NCI-H748 treated with DMSO at 0.1 percent for 48 hours (cell line): ENCODE measurements around the gene RRAS.
"Not testable (repeated sequence)": the region's sequence is repeated elsewhere in the genome, so short reads cannot be mapped to it uniquely, and the experiment has no call there.

Source experiments
- DNase-seq: peaks from one replicate; lab custom pipeline; 2025; lab: John Stamatoyannopoulos, UW

Gene RRAS

DNA sequence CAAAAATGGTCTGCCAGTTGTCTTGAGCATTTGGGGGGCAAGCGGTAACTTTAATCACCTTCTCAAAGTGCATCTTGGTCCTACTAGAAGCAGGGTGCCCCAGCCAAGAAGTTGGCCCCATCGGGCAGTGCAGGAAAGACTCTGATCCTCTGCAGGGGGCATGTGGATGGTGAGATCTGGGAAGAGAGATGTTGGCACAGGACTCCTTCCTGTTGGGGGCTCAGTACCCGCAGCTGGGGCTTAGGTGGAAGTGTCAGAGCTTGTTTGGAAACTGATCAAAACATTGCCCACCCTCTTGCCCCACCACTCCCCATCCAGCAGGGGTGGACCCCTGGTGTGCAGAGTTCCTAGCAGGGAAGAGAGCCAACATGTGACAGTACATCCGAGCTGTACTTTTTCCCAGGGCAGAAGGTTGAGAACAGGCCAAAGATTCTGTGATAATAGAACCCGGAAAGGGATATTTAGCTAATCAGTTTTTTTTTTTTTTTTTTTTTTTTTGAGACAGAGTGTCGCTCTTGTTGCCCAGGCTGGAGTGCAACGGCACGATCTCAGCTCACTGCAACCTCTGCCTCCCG is 8.8 kb downstream of the RRAS start:
- DNase-seq, result no peak

DNA sequence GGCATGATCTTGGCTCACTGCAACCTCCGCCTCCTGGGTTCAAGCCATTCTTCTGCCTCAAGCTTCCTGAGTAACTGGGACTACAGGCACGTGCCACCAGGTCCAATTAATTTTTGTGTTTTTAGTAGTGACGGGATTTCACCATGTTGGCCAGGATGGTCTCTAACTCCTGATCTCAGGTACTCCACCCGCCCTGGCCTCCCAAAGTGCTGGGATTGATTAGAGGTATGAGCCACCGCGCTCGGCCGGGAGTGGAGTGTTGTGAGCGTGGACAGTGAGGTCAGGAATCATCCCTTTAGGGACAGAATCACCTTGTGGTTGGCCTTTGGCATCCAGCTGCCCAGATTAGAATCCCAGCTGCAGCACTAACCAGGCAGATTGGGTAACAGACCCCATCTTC is 10.3 kb downstream of the RRAS start:
- DNase-seq, result no peak

DNA sequence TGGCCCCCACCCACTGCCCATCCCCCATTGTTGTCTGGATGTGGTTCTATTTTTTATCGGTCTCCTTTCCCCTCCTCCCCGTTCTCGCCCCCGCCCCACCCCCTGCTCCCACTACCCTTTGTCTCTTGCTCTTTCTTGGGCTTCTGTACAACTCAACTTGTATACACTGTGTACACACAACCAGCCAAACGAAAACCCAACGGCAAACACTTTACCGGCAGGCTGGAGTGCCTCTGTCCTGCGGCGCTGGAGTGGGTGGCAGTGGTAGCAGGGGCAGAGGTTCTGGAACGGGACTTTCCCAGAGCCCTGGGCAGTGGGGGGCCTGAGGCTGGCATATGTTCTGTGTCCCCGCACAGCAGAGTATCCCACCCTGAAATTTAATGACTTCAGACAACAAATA is 13.7 kb downstream of the RRAS start:
- DNase-seq, result no peak

DNA sequence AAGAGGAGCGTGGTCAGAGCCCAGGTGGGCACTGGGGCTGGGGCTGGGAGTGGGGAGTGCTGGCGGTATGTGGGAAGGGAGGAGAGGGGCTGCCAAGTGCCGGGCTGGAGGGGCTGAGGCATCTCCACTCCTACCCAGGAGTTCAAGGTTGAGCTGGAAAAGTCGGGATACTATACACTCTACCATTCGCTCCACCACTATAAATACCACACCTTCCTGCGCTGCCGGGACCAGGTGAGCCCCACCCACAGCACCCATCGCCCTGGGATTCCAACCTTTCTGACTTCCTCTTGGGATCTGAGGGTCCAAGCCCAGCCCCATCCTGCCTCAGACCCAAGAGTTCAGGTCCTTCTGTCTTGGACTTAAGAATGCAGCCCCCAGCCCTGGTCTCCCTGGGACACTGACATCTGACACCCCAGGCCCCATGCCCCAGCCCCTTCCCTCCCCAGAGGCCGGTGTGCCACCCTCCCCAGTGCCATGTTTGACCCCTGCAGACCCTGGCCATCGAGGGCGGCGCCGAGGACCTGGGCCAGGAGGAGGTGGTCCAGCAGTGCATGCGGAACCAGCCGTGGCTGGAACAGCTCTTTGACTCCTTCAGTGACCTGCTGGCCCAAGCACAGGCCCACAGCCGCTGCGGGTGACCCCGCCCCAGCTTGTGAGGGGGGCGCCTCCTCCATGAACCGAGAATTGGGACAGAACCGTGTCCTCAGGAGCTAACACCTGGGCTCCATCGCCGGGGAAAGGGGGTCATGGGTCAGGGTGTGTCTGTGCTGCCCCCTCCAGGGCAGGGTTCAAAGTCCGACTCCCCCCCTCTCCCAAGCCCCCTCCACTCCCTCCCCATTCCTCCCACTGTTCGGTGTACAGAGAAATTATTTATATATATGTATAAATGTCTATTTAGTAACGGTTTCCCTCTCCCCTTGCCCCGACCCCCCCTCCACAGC is 14.7 kb downstream of the RRAS start:
- no peak for DNase-seq

DNA sequence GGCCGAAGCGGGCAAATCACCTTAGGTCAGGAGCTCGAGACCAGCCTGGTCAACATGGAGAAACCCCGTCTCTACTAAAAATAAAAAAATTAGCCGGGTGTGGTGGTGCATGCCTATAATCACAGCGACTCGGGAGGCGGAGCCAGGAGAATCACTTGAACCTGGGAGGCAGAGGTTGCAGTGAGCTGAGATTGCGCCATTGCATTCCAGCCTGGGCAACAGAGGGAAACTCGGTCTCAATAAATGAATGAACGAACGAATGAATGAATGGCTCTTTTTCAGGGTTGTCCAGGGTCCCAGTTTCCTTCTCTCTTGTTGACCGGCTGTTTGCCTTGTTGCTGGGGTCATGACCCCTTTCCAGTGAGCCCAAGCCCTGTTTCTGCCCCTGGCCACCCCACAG is 22.1 kb downstream of the RRAS start:
- DNase-seq, result not testable (repeated sequence)

DNA sequence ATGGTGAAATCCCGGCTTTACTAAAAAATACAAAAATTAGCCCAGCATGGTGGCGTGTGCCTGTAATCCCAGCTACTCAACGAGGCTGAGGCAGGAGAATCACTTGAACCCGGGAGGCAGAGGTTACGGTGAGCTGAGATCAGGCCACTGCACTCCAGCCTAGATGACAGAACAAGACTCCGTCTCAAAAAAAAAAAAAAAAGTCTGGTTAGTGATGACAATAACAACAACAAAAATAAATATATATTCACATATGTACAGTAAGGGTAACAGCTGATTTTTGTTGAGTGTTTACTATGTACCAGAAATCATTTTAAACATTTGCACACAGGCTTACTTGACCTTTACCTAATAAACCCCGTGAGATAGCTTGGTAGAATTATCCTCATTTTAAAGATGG is 23.0 kb downstream of the RRAS start:
- DNase-seq, result no peak

DNA sequence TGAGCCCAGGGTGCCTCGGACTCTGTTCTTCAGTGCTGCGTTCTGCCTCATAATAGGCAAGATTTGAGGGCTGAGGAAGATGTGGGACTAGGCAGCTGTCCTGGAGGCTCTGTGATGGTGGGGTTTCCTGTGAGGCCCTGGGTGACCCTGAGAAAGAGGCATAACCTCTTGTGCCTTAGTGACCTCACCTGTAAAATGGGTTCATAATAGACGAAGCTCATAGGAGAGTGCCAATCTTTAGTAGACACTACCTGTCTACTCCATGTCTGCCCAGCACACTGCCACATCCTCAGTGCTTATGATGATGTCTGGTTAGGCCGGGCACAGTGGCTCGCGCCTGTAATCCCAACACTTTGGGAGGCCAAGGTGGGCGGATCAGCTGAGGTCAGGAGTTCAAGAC is 23.4 kb downstream of the RRAS start:
- DNase-seq, result no peak

DNA sequence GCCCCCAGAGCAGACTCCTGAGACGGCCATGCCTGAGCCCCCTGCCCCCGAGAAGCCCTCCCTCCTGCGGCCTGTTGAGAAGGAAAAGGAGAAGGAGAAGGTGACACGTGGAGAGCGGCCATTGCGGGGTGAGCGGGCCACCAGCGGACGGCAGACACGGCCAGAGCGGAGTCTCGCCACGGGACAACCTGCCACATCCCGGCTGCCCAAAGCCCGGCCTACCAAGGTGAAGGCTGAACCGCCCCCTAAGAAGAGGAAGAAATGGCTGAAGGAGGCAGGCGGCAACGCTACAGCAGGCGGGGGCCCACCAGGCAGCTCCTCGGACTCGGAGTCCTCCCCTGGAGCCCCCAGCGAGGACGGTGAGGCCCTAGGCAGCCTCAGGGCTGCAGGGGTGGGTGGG is 24.1 kb downstream of the RRAS start:
- DNase-seq, result no peak

DNA sequence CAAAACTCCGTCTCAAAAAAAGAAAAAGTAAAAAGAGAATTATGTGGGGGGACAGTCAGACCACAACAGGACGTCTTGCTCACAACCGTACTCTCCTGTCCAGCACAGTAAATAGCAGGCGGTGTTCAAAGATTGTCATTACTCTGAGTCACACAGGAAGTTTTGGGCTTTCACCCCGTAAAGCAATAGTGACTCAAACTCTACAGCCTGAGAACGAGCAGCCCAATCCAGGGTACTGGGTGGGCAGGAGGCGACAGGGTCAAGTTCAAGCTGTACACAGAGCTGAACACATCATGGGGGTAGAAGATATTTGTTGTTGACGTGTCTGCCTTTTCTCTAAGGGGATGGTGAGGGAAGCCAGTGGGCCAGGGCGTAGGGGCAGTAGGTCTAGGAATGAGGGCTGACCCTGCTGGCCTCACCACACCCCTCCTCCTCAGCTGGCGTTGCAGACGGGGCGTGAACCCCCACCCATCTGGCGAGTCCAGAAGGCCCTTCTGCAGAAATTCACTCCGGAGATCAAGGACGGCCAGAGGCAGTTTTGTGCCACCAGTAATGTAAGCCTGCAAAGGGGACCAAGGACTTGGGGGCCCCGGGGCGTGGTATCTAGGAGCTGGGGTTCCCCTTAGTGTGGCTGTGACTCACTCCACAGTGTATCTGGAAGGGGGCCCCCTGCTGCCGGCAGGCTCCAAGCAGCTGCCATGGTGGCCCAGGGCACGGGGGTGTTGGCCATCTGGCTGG is 25.7 kb downstream of the RRAS start:
- no peak for DNase-seq

DNA sequence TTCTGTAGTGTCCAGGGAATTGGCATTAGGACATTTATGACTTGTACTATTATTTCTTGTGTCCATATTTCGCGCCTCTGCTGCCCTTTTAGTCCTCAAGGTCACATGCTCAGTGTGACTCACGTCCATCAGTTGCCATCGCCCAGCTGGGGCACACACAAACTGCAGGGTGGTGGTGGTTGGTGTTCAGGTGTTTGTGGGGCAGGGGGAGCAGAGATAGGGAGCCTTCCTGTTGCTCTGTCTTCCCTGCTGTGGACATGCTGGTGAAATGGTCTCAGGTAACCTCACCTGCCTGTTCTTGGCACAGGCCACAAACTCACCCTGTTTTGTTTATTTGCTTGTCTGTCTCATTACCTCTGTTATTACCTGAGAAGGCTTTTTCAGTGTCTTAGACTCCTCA is 26.6 kb downstream of the RRAS start:
- DNase-seq, result no peak

DNA sequence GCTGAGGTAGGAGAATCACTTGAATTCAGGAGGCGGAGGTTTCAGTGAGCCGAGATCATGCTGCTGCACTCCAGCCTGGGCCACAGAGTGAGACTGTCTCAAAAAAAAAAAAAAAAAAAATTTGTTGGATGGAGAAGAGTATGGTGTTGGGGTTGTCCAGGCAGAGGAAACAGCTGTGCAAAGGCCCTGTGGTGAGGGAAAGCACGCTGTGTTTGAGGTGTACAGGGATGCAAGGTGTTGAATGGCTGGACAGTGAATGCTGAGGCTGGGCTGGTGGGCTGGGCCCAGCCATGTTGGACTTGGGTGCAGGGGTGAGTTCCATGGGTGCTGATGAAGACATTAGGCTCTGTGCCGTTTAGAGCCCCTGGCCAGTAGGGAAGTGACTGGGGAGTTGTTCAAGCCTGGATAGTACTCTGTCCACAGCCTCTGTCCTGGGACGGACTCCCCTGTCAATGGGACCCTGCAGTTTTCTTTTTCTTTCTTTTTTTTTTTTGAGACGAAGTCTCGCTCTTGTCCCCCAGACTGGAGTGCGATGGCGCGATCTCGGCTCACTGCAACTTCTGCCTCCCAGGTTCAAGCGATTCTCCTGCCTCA is 30.3 kb downstream of the RRAS start:
- no peak for DNase-seq

DNA sequence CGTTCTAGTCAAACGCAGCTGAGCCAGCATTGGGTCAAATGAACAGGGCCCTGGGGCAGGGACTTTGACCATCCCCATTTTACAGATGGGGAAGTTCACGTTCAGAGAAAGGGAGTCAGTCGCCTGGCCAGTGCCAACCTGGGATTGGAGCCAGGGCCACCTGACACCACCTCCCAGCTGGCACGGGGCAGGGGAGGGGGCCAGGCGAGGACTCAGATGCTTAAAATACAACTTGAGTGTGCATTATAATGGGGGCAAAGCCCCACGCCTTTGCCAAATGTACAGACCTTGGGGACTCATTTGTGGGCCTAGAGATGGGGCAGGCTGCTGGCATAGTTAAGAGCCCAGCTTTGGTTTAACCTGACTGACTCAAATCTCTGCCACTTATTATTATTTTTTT is 34.3 kb downstream of the RRAS start:
- no peak for DNase-seq

DNA sequence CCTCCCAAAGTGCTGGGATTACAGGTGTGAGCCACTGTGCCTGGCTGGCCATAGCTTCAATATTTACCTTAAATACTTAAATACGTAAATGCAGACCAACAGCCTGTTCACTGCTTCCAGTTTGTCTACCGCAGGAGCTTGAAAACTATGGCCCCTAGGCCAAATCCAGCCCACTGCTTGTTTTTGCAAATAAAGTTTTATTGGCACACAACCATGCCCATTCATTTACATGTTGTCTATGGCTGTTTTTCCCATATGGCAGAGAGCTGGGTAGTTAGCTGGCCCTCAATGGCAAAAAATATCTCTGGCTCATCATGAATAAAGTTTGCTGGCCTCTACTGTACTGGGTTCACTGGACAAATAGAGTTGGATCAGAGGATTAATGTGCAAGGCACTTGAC is 37.1 kb downstream of the RRAS start:
- no peak for DNase-seq

DNA sequence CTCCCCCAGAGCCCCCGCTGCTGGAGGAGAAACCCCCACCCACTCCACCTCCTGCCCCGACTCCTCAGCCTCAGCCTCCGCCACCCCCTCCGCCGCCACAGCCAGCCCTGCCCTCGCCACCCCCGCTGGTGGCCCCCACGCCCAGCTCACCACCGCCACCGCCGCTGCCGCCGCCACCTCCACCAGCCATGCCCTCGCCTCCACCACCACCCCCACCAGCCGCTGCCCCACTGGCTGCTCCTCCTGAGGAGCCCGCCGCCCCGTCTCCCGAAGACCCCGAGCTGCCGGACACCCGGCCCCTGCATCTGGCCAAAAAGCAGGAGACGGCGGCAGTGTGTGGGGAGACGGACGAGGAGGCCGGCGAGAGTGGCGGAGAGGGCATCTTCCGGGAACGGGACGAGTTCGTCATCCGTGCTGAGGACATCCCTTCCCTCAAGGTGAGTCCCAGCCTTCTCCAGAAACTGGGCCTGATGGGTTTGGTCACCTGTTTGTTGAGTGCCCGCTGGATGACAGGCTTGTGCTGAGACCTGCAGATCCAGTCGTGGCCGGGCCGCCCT is 38.4 kb downstream of the RRAS start:
- DNase-seq, result no peak

DNA sequence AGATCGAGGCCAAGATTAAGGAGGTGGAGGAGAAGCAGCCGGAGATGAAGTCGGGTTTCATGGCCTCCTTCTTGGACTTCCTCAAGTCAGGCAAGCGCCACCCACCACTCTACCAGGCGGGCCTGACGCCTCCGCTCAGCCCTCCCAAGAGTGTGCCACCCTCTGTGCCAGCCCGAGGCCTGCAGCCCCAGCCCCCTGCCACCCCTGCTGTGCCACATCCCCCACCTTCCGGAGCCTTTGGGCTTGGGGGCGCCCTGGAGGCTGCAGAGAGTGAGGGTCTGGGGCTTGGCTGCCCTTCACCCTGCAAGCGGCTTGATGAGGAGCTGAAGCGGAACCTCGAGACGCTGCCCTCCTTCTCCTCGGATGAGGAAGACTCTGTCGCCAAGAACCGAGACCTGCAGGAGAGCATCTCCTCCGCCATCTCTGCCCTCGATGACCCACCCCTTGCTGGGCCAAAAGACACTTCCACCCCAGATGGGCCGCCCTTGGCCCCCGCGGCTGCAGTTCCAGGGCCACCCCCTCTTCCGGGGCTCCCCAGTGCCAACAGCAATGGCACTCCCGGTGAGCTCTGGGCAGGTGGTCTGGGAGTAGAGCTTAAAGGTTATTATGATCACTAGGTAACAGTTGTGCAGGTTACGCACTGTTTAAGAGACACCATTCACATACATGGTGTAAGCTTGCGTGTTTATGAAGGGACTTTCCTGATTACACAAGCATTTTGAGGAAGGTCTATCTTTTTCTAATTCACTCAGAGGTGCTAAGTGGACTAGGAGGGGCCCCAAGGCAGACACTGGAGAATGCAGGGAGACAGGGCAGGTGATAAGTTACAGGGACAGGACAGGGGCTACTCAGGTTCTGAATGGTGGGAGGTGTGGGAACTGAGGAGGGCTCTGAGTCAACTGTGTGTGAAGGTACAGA is 40.3 kb downstream of the RRAS start:
- DNase-seq, result no peak

DNA sequence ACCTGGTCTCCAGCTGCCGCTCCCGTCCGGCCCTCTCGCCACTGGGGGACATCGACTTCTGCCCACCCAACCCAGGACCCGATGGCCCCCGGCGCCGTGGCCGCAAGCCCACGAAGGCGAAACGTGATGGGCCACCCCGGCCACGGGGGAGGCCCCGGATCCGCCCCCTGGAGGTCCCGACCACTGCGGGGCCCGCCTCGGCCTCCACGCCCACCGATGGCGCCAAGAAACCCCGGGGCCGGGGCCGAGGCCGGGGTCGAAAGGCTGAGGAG is 42.3 kb downstream of the RRAS start:
- DNase-seq, result no peak

DNA sequence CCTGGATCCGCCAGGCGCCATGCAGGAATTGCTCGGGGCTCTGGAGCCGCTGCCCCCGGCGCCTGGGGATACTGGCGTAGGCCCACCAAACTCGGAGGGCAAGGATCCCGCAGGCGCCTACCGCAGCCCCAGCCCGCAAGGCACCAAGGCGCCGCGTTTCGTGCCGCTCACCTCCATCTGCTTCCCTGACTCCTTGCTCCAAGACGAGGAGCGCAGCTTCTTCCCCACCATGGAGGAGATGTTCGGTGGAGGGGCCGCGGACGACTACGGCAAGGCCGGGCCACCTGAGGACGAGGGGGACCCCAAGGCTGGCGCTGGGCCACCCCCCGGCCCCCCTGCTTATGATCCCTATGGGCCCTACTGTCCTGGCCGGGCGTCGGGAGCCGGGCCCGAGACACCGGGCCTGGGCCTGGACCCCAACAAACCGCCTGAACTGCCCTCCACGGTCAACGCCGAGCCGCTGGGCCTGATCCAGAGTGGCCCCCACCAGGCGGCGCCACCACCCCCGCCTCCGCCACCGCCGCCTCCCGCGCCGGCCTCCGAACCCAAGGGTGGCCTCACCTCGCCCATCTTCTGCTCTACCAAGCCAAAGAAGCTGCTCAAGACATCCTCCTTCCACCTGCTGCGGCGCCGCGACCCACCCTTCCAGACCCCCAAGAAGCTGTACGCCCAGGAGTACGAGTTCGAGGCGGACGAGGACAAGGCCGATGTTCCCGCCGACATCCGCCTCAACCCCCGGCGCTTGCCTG is 42.8 kb downstream of the RRAS start:
- no peak for DNase-seq

DNA sequence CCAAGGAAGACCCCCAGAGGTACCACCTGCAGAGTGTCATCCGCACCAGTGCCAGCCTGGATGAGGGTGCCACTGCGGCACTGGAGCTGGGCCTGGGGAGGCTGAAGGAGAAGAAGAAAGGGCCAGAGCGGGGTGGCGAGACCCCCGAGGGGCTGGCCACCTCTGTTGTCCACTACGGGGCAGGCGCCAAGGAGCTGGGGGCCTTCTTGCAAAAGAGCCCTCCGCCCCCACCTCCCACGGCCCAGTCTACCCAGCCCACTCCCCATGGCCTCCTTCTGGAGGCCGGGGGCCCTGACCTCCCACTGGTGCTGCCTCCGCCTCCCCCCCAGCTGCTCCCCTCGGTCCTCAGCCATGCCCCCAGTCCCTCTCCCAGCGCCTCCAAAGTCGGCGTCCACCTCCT is 43.5 kb downstream of the RRAS start:
- no peak for DNase-seq

DNA sequence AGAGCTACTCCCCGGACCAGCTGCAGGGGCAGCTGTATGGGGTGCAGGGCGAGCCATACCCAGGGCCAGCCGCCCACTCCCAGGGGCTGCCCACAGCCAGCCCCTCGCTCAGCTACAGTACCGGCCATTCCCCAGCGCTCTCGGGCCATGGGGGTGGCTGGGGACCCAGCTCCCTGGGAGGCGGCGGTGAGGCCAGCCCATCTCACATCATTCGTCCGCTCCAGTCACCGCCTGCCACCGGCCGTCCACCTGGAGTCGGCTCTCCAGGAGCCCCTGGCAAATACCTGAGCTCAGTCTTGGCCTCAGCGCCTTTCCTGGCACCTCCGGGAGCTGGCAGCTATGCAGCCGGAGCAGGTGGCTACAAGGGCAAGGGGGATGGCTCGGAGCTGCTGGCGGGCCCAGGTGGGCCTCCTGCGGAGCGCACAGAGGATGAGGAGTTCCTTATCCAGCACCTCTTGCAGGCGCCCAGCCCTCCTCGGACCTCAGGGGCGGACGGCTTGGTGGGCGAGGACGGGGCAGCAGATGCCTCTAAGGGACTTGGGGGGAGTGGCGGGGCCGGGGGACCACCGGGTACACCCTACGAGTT is 44.0 kb downstream of the RRAS start:
- no peak for DNase-seq
